Fibroblast of villous mesenchyme (primary cell): ENCODE results near the gene NR1D2. TPM values are rescaled to one million over a fixed set of nuclear protein-coding genes. Genes with fewer than 3 reads are reported as not detected.
A peak's percentile ranks its signal among the peaks of the same experiment; 100 is the strongest.

Experiments
- DNase-seq: peaks from one replicate; pipeline ENCODE4 v3.0.0-alpha.2; 2010; ENCODE audit warnings: low read depth
- H3K4me3 ChIP-seq: 2 replicates; pipeline ENCODE4 v1.5.1; 2011; ENCODE audit warnings: low read depth, mild to moderate bottlenecking, low read length
- total RNA-seq: library from RNA; depleted of rRNA; stranded (reverse); fragments of >200 nt; gene quantifications from 2 replicates; pipeline ENCODE4 v1.2.3, GENCODE V29; 2012
- TF ChIP-seq, protein P1 (sequence below): IDR thresholded peaks from 2 replicates; pipeline ENCODE4 v1.5.1; 2012; ENCODE audit warnings: low read depth, mild to moderate bottlenecking, low read length; ENCODE audit not compliant: insufficient read depth

Gene NR1D2
- total RNA-seq, 1 donor = 35.8 TPM

GRCh38 chr3:23991306-23991682, 46.2 kb downstream of the NR1D2 start:
- DNase-seq = peak; percentile 26
- H3K4me3 ChIP-seq = no peak overlapping the region
- TF ChIP-seq, protein P1, sequence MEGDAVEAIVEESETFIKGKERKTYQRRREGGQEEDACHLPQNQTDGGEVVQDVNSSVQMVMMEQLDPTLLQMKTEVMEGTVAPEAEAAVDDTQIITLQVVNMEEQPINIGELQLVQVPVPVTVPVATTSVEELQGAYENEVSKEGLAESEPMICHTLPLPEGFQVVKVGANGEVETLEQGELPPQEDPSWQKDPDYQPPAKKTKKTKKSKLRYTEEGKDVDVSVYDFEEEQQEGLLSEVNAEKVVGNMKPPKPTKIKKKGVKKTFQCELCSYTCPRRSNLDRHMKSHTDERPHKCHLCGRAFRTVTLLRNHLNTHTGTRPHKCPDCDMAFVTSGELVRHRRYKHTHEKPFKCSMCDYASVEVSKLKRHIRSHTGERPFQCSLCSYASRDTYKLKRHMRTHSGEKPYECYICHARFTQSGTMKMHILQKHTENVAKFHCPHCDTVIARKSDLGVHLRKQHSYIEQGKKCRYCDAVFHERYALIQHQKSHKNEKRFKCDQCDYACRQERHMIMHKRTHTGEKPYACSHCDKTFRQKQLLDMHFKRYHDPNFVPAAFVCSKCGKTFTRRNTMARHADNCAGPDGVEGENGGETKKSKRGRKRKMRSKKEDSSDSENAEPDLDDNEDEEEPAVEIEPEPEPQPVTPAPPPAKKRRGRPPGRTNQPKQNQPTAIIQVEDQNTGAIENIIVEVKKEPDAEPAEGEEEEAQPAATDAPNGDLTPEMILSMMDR = no peak

DNA sequence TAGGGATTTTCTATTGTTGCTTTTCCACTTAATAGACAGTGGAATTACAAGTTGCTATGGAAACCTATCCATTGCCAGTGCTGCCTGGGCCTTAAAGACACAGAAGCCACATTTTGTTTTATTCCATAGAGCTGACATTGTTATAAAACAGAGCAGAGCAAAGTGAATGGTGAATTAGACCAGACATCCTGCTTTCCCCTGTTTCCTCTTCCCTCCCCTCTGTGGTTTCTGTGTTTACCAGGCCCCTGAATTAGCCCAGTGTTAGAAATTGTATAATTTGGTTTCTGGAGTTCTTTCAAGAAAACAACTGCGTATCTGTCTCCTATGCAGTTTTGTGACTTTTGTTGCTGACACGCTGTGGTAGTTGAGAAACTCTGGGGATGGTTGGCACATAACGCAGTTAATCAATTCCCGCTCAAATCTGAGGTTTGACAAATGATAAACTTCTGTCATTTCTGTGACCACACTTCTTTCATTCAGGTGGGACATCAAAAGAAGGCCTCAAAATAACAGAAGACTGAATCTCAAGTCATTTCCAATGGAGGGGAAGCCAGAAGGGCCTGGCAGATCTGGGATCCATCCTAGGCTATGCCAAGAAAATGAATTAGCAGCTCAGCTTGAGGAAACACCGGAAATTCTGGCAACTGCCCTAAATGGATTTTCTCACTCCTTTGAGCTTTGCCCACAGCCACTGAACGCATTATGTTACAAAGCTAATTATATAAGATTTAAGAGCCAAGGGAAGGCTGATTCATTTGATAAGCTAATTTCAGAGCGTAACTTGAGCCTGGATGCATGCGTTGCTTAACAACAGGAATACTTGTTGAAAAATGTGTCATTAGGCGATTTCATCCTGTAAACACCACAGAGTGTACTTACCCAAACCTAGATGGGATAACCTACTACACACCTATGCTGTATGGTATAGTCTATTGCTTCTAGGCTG, 46.9 kb downstream of the NR1D2 start:
- TF ChIP-seq, protein P1 = no peak
- peak; percentile 83 for DNase-seq

DNA sequence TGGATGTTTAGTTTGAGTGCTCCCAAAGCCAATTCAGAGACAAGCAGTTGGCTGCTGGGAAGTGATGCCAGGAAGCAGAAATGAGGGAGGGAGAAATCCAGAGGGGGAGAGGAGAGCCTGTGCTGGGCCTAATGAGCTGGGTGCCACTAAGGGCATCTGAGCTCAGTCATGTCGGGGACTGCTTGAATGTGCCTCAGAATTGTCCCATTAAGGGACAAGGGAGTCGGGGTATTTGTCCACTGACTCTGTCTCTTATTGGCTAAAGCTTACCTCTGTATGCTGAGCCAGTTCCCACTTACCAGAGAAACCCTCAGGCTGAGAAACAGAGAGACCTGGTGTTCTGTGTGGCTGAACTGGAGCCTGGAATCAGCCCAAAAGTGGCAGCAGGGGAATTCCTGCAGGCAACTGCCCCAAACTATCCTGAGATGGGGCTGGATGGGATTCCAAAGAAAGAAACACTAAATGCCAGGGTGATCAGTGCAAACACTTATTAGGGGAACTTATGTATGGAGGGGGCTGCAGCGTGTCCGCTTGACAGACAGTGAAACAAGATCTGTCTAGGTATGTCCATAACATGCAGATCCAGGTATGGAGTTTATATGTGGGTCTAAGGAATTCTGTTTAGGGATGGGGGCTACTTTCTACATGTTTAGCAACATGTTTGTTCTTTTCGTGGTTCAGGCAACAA, 48.6 kb downstream of the NR1D2 start:
- DNase-seq = no peak
- TF ChIP-seq, protein P1 = no peak
- no peak overlapping the region for H3K4me3 ChIP-seq

More for the DNA sequence above, 46.9 kb downstream of the NR1D2 start:
- no peak overlapping the region for H3K4me3 ChIP-seq

- TF ChIP-seq, protein P1 = no peak
- no peak overlapping the region for H3K4me3 ChIP-seq
- DNase-seq = no peak
Observed at GRCh38 chr3:23994244-23994569, 49.1 kb downstream of the NR1D2 start.

- TF ChIP-seq, protein P1 = no peak
- no peak for DNase-seq
Observed at GRCh38 chr3:23995219-23995618, 50.1 kb downstream of the NR1D2 start.

GRCh38 chr3:23996095-23996524, 51.0 kb downstream of the NR1D2 start:
- peak; percentile 7 for DNase-seq
- TF ChIP-seq, protein P1 = no peak
- H3K4me3 ChIP-seq = no peak overlapping the region

More at GRCh38 chr3:23995219-23995618, 50.1 kb downstream of the NR1D2 start:
- H3K4me3 ChIP-seq = no peak overlapping the region
